Stimulated activated naive CD8-positive, alpha-beta T cell treated with anti-CD3 and anti-CD28 coated beads, Interleukin-15, amount 100 ng/mL, for 72 hours (primary cell): ENCODE results near the gene ONECUT1.

Experiments used
- ATAC-seq: fragments of 150-1000 bp; cut with Tn5 transposase; 2 replicates; pipeline ENCODE4 v1.10.0; 2021; ENCODE audit warnings: mild to moderate bottlenecking, moderate library complexity
- DNase-seq, 2 donors: peaks; one replicate each; pipeline ENCODE4 v3.0.0; 2021 to 2022
- H3K27ac Mint-ChIP-seq, 2 donors: one replicate each; pipeline ENCODE4 v1.8.0; 2022; ENCODE audit warnings: mild to moderate bottlenecking in 2 of 2, mixed read lengths in 2 of 2, moderate library complexity in 2 of 2
- H3K27me3 Mint-ChIP-seq: one replicate; pipeline ENCODE4 v1.8.0; 2022; ENCODE audit warnings: mixed read lengths
- H3K4me1 Mint-ChIP-seq: one replicate; pipeline ENCODE4 v1.8.0; 2022; ENCODE audit warnings: mild to moderate bottlenecking, mixed read lengths
- H3K4me3 Mint-ChIP-seq, 2 donors: one replicate each; pipeline ENCODE4 v1.8.0; 2022; ENCODE audit warnings: mild to moderate bottlenecking in 2 of 2, mixed read lengths in 2 of 2, moderate library complexity in 1 of 2
- H3K9me3 Mint-ChIP-seq, 2 donors: one replicate each; pipeline ENCODE4 v1.8.0; 2022; ENCODE audit warnings: mixed read lengths in 2 of 2

ONECUT1 gene

DNA sequence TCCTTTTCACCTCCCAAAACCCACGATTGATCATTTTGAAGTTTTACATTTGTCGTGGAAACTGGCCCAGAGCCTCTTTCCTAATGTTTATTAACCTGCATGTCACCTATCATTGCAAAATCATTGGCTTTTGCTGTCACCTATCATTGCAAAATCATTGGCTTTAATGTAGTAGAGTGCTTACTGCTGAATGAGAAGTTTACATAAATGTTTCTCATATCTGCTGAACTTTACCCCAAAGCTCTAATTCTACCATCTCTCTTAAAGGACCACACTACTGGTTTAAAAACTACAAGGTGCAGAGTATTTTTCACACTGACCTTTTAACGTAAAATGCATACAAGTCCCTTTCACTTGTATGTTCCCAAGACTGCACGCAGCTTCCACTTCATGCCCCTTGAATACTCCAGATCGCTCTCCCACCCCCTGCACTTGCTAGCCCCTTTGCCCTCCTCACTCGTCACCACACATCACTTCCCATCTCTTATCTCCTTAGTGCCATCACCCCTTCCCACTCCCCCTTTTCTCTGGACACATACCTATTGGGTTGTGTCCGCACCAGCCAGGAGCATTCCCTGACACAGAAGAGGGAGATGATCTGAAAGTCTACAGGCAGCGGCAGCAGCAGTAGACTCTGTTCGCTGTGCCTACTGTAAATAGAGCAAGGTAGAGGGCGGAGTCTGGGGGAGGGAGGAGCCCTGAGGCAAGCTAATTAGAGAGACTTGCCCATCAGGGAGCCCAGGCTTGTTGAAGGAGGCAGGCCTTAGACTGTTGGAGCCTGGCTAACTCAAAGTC, 80.8 kb downstream of the ONECUT1 start:
- no peak overlapping the region for H3K27ac Mint-ChIP-seq
- ATAC-seq = no peak
- peaks cover 8% of the 10 kb centered on the region for H3K4me1 Mint-ChIP-seq
- no peak for DNase-seq
- no peaks in the 10 kb centered on the region for H3K27me3 Mint-ChIP-seq
- H3K4me3 Mint-ChIP-seq = no peak overlapping the region
- H3K9me3 Mint-ChIP-seq = no peaks in the 10 kb centered on the region
